Esophagus squamous epithelium (tissue), 4 donors: ENCODE results near the gene TBC1D1.

Source experiments
- CTCF ChIP-seq, 6 experiments: fragments of 450-650 bp in 4 of 6; fragments of 200-600 bp in 2 of 6; sonication (generic) in 2 of 6; IDR thresholded peaks; one replicate each; pipeline ENCODE4 v1.5.1; 2016 to 2019; ENCODE audit warnings: antibody characterized with exemption in 6 of 6, mild to moderate bottlenecking in 4 of 6, moderate library complexity in 4 of 6
- POLR2A ChIP-seq, 4 donors: fragments of 450-650 bp; IDR thresholded peaks; one replicate each; pipeline ENCODE4 v1.6.1; 2017; ENCODE audit warnings: antibody characterized with exemption in 4 of 4, mild to moderate bottlenecking in 4 of 4, moderate library complexity in 3 of 4

GRCh38 chr4:37928426-37929416 is 37.8 kb downstream of the TBC1D1 start:
- TF ChIP-seq CTCF (IDR thresholded peaks at IDR 0.05): no peak
- no peak for TF ChIP-seq POLR2A (IDR thresholded peaks at IDR 0.05)
